ENCODE measurements around the gene KLHL41.
"Not testable (repeated sequence)": the region's sequence is repeated elsewhere in the genome, so short reads cannot be mapped to it uniquely, and the experiment has no call there.

KLHL41 gene

DNA sequence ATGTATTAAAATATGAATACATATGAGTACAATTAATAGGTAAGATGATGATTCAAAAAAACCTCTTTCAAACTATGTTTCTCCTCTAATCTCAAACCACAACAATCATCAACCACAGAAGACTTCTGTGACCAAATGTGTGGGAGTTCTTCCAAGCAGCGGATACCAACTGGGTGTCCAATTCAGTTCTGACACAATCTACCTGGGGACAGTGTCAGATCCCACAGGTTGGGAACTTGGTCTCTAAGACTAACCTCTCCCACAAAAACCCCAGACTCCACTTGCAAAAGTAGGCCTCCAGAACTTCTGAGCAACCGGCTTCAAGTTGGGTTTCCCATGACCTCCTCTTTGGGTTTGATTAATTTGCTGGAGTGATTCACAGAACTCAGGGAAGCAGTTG lies 37.3 kb downstream of the KLHL41 start:
- ChIA-PET POLR2A (no interaction called here), CTCF (no interaction called here)
- TF ChIP-seq, protein P1, sequence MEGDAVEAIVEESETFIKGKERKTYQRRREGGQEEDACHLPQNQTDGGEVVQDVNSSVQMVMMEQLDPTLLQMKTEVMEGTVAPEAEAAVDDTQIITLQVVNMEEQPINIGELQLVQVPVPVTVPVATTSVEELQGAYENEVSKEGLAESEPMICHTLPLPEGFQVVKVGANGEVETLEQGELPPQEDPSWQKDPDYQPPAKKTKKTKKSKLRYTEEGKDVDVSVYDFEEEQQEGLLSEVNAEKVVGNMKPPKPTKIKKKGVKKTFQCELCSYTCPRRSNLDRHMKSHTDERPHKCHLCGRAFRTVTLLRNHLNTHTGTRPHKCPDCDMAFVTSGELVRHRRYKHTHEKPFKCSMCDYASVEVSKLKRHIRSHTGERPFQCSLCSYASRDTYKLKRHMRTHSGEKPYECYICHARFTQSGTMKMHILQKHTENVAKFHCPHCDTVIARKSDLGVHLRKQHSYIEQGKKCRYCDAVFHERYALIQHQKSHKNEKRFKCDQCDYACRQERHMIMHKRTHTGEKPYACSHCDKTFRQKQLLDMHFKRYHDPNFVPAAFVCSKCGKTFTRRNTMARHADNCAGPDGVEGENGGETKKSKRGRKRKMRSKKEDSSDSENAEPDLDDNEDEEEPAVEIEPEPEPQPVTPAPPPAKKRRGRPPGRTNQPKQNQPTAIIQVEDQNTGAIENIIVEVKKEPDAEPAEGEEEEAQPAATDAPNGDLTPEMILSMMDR (IDR thresholded peaks at IDR 0.05; ENCODE audit: insufficient read depth, low read length, missing control alignments) = no peak
- no peak for DNase-seq (ENCODE audit: low read depth, low spot score)
- H3K4me3 ChIP-seq (ENCODE audit: low read depth, low read length) = no peak overlapping the region

GRCh38 chr2:169561364-169561763 lies 51.9 kb downstream of the KLHL41 start:
- TF ChIP-seq, protein P1 (IDR thresholded peaks at IDR 0.05; ENCODE audit: insufficient read depth, low read length, missing control alignments) = no peak
- DNase-seq (ENCODE audit: low read depth, low spot score) = no peak
- POLR2A ChIA-PET = no interaction called here
- CTCF ChIA-PET = no interaction called here
- no peak overlapping the region for H3K4me3 ChIP-seq (ENCODE audit: low read depth, low read length)

DNA sequence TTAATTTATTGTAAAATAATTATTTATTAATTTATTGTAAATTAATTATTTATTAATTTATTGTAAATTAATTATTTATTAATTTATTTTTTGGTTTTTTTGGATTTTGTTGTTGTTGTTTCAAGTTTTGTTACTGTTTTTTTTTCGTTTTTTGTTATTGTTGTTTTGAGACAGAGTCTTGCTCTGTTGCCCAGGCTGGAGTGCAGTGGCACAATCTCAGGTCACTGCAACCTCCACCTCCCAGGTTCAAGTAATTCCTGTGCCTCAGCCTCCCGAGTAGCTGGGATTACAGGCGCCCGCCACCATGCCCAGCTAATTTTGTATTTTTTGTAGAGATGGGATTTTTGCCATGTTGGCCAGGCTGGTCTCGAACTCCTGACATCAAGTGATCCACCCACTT lies 52.6 kb downstream of the KLHL41 start:
- POLR2A ChIA-PET; DNase-seq (ENCODE audit: low read depth, low spot score); H3K4me3 ChIP-seq (ENCODE audit: low read depth, low read length); CTCF ChIA-PET: not testable (repeated sequence)

DNA sequence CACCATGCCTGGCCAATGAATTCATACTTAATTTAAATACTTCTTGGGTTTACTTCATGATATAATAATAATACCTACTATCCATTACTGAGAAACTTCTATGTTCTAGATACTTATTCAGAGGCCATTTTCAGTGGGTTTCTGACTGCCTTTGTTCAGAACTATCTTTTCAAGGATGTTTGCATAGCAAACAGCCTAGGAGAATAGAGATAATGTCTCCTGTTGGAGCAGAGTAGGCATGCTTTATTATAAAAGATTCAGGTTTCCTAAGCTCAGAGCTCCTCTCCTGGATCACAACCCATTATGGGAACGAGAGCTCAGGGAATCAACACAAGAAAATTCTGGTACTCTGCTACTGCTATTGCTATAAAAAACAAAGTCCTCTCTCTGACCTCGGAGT lies 53.0 kb downstream of the KLHL41 start:
- ChIA-PET POLR2A (interaction anchor here (0.7 kb wide), 1 partner anchor 22 kb away, joined by 3 read pairs; the partner anchor contains the start of gene PPIG), CTCF (no interaction called here)
- H3K4me3 ChIP-seq (ENCODE audit: low read depth, low read length) = no peak overlapping the region
- DNase-seq (ENCODE audit: low read depth, low spot score) = no peak
- TF ChIP-seq, protein P1 (IDR thresholded peaks at IDR 0.05; ENCODE audit: insufficient read depth, low read length, missing control alignments) = no peak

DNA sequence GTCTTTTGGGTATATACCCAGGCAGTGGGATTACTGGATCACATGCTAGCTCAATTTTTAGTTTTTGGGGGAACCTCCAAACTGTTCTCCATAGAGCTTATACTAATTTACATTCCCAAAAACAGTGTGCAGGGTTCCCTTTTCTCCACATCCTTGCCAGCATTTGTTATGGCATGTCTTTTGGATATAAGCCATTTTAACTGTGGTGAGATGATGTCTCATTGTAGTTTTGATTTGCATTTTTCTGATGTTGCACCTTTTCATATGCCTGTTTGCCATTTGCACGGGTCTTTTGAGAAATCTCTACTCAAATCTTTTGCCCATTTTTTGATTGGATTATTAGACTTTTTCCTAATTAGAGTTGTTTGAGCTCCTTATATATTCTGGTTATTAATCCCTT lies 56.2 kb downstream of the KLHL41 start:
- no peak overlapping the region for H3K4me3 ChIP-seq (ENCODE audit: low read depth, low read length)
- DNase-seq (ENCODE audit: low read depth, low spot score) = no peak
- TF ChIP-seq, protein P1 (IDR thresholded peaks at IDR 0.05; ENCODE audit: insufficient read depth, low read length, missing control alignments) = no peak
- ChIA-PET CTCF (no interaction called here), POLR2A (no interaction called here)

GRCh38 chr2:169569948-169570347 lies 60.4 kb downstream of the KLHL41 start:
- DNase-seq (ENCODE audit: low read depth, low spot score) = no peak
- no peak overlapping the region for H3K4me3 ChIP-seq (ENCODE audit: low read depth, low read length)
- ChIA-PET CTCF (no interaction called here), POLR2A (no interaction called here)
- TF ChIP-seq, protein P1 (IDR thresholded peaks at IDR 0.05; ENCODE audit: insufficient read depth, low read length, missing control alignments) = no peak

- POLR2A ChIA-PET; CTCF ChIA-PET; H3K4me3 ChIP-seq (ENCODE audit: low read depth, low read length); DNase-seq (ENCODE audit: low read depth, low spot score): not testable (repeated sequence)
These were observed 61.2 kb downstream of the KLHL41 start for GRCh38 chr2:169570752-169571151.

Data from AG04449 (cell line).